Mesothelial cell of epicardium (in vitro differentiated cells): Measurements from ENCODE around the gene CARD18. TPM values are rescaled to one million over a fixed set of nuclear protein-coding genes. Genes with fewer than 3 reads are reported as not detected.
"Not testable (repeated sequence)": the region's sequence is repeated elsewhere in the genome, so short reads cannot be mapped to it uniquely, and the experiment has no call there.

ENCODE experiments used
- DNase-seq, 2 experiments: peaks; one replicate each; pipeline ENCODE4 v3.0.0; 2021; ENCODE audit warnings: low spot score in 2 of 2; ENCODE audit not compliant: unreplicated experiment in 2 of 2
- H3K27ac Mint-ChIP-seq: 2 replicates; pipeline ENCODE4 v1.8.0; 2021; ENCODE audit warnings: mixed read lengths
- H3K27me3 Mint-ChIP-seq: 2 replicates; pipeline ENCODE4 v1.8.0; 2021; ENCODE audit warnings: low read depth, mixed read lengths
- H3K36me3 Mint-ChIP-seq: 2 replicates; pipeline ENCODE4 v1.8.0; 2021; ENCODE audit warnings: mixed read lengths
- H3K4me1 Mint-ChIP-seq: 2 replicates; pipeline ENCODE4 v1.8.0; 2021; ENCODE audit warnings: mixed read lengths
- H3K4me3 Mint-ChIP-seq: 2 replicates; pipeline ENCODE4 v1.8.0; 2021; ENCODE audit warnings: mild to moderate bottlenecking, moderate library complexity, mixed read lengths
- H3K9me3 Mint-ChIP-seq: 2 replicates; pipeline ENCODE4 v1.8.0; 2021; ENCODE audit warnings: mixed read lengths
- total RNA-seq: library from RNA; stranded (reverse); gene quantifications from 3 replicates; pipeline ENCODE4 v1.2.1, GENCODE V29; 2021
- TF ChIP-seq, protein P1 (sequence below): fragments of 200-600 bp; sonication (generic); IDR thresholded peaks from one replicate; pipeline ENCODE4 v1.5.0; 2021; ENCODE audit warnings: antibody characterized with exemption; ENCODE audit not compliant: unreplicated experiment

The CARD18 gene
- total RNA-seq, 1 donor from 2014 or later, result not detected

- Mint-ChIP-seq H3K27ac (no peak overlapping the region), H3K4me3 (no peak overlapping the region), H3K36me3 (no peaks in the 10 kb centered on the region), H3K4me1 (peaks cover 29% of the 10 kb centered on the region), H3K27me3 (no peaks in the 10 kb centered on the region), H3K9me3 (no peaks in the 10 kb centered on the region)
- TF ChIP-seq, protein P1, sequence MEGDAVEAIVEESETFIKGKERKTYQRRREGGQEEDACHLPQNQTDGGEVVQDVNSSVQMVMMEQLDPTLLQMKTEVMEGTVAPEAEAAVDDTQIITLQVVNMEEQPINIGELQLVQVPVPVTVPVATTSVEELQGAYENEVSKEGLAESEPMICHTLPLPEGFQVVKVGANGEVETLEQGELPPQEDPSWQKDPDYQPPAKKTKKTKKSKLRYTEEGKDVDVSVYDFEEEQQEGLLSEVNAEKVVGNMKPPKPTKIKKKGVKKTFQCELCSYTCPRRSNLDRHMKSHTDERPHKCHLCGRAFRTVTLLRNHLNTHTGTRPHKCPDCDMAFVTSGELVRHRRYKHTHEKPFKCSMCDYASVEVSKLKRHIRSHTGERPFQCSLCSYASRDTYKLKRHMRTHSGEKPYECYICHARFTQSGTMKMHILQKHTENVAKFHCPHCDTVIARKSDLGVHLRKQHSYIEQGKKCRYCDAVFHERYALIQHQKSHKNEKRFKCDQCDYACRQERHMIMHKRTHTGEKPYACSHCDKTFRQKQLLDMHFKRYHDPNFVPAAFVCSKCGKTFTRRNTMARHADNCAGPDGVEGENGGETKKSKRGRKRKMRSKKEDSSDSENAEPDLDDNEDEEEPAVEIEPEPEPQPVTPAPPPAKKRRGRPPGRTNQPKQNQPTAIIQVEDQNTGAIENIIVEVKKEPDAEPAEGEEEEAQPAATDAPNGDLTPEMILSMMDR, result no peak
- no peak for DNase-seq
These were observed 28.2 kb downstream of the CARD18 start for GRCh38 chr11:105111145-105111944.

- Mint-ChIP-seq H3K4me1 (peaks cover 29% of the 10 kb centered on the region), H3K4me3 (no peak overlapping the region), H3K27me3 (no peaks in the 10 kb centered on the region), H3K36me3 (no peaks in the 10 kb centered on the region), H3K27ac (peak overlapping the region; percentile 70), H3K9me3 (no peaks in the 10 kb centered on the region)
- TF ChIP-seq, protein P1, result no peak
- DNase-seq, result no peak
These were observed 28.9 kb downstream of the CARD18 start for GRCh38 chr11:105110688-105111030.

GRCh38 chr11:105109855-105110687 lies 29.5 kb downstream of the CARD18 start:
- TF ChIP-seq, protein P1, result no peak
- Mint-ChIP-seq H3K4me3 (no peak overlapping the region), H3K27me3 (no peaks in the 10 kb centered on the region), H3K9me3 (peaks cover 3% of the 10 kb centered on the region), H3K27ac (peak overlapping the region; percentile 70), H3K4me1 (peaks cover 29% of the 10 kb centered on the region), H3K36me3 (peaks cover 3% of the 10 kb centered on the region)
- no peak for DNase-seq

GRCh38 chr11:105109321-105109720 lies 30.2 kb downstream of the CARD18 start:
- H3K9me3 Mint-ChIP-seq, result peaks cover 11% of the 10 kb centered on the region
- H3K4me1 Mint-ChIP-seq, result peaks cover 29% of the 10 kb centered on the region
- H3K36me3 Mint-ChIP-seq, result peaks cover 5% of the 10 kb centered on the region
- TF ChIP-seq, protein P1, result no peak
- H3K27ac Mint-ChIP-seq, result peak overlapping the region; percentile 26
- H3K27me3 Mint-ChIP-seq, result no peaks in the 10 kb centered on the region
- DNase-seq, result no peak
- H3K4me3 Mint-ChIP-seq, result no peak overlapping the region

GRCh38 chr11:105108247-105108646 lies 31.3 kb downstream of the CARD18 start:
- Mint-ChIP-seq H3K4me1 (peaks cover 29% of the 10 kb centered on the region), H3K36me3 (peaks cover 5% of the 10 kb centered on the region), H3K4me3 (no peak overlapping the region), H3K9me3 (peaks cover 14% of the 10 kb centered on the region), H3K27me3 (no peaks in the 10 kb centered on the region), H3K27ac (peak overlapping the region; percentile 87)
- no peak for DNase-seq
- TF ChIP-seq, protein P1, result no peak

DNA sequence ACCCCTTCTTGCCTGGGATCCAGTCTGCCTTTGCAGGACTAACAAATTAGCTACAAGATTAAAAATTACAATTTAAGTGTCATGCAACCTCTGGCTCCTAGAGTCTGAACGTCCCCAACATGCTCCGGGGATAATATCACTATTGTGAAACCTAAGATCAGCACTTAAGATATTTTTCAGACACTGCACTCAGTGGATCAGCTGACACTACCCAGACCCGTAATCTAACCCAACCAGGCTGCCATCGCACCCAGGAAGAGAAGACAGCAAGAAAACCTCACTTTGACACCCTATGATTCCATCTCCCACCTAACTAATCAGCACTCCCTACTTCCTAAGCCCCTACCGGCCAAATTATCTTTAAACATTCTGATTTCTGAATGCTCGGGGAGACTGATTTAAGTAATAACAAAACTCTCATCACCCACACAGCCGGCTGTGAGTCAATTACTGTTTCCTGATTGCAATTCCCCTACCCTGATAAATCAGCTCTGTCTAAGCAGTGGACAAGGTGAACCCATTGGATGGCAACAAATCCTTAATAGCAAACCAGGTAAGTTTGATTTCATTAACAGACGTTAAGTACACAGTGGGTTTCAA lies 32.2 kb downstream of the CARD18 start:
- not testable (repeated sequence) for H3K27me3 Mint-ChIP-seq, H3K4me3 Mint-ChIP-seq, DNase-seq, H3K27ac Mint-ChIP-seq, H3K36me3 Mint-ChIP-seq
- Mint-ChIP-seq H3K9me3 (peaks cover 14% of the 10 kb centered on the region), H3K4me1 (peaks cover 29% of the 10 kb centered on the region)
